SK-N-SH (cell line): Measurements from ENCODE around the gene DENND1A.
"Not testable (repeated sequence)": the region's sequence is repeated elsewhere in the genome, so short reads cannot be mapped to it uniquely, and the experiment has no call there.

Experiments
- CTCF ChIP-seq: fragments of 200-600 bp; sonication (generic); IDR thresholded peaks from 2 replicates; pipeline ENCODE4 v1.6.1; 2017; ENCODE audit warnings: antibody characterized with exemption, mild to moderate bottlenecking, moderate library complexity
- ELF1 ChIP-seq: IDR thresholded peaks from 2 replicates; pipeline ENCODE4 v1.4.0; 2012
- EZH2phosphoT487 ChIP-seq: fragments of 200-600 bp; sonication (generic); IDR thresholded peaks from 2 replicates; pipeline ENCODE4 v1.6.1; 2017; ENCODE audit warnings: low read depth, mixed run types, mild to moderate bottlenecking, antibody characterized with exemption, moderate library complexity, borderline replicate concordance
- IRF3 ChIP-seq: fragments of 150-350 bp; IDR thresholded peaks from 2 replicates; pipeline ENCODE4 v1.6.1; 2016; ENCODE audit warnings: mild to moderate bottlenecking, low read depth, low read length
- MXI1 ChIP-seq: IDR thresholded peaks from 2 replicates; pipeline ENCODE4 v1.6.1; 2012; ENCODE audit warnings: mild to moderate bottlenecking, low read depth, low read length, improper control_type of control experiment
- NRF1 ChIP-seq: IDR thresholded peaks from 2 replicates; pipeline ENCODE4 v1.6.1; 2012; ENCODE audit warnings: low read depth, mild to moderate bottlenecking, low read length
- RFX5 ChIP-seq: IDR thresholded peaks from 2 replicates; pipeline ENCODE4 v1.6.1; 2012; ENCODE audit warnings: mild to moderate bottlenecking, improper control_type of control experiment, low read length

GRCh38 chr9:123398938-123399337 lies 531.0 kb downstream of the DENND1A start:
- not testable (repeated sequence) for TF ChIP-seq MXI1, EZH2phosphoT487, ELF1, CTCF, RFX5, IRF3, NRF1
